ENCODE measurements around the gene KLHL9.
A peak's percentile ranks its signal among the peaks of the same experiment; 100 is the strongest.

KLHL9 gene

DNA sequence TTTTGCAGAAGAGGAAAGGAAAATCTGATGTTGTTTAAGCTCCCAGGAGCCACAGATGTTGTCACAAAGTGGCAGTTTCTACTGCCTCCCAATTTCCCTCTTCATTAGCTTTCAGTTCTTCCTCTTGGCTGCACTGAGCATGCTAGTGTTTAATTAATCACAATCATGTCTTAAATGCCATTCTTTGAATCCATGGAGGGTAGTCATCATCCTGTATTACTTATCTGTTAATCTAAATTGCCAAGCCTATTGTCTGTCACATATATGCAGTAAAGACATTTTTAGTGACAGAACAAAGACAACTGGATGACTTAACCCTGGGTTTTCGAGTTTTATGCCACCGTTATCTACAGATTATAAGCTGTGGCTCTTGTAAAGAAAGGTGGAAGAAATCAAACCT lies 14.7 kb downstream of the KLHL9 start:
- Histone ChIP-seq H3K27me3 (ENCODE audit: insufficient read depth, low read depth) (no peaks in the 10 kb centered on the region), H3K36me3 (ENCODE audit: insufficient read depth) (no peaks in the 10 kb centered on the region), H2AFZ (ENCODE audit: low read depth) (no peak overlapping the region)

GRCh38 chr9:21317956-21318923 lies 17.0 kb downstream of the KLHL9 start:
- Histone ChIP-seq H3K36me3 (ENCODE audit: insufficient read depth) (no peaks in the 10 kb centered on the region), H3K4me3 (IDR thresholded peaks at IDR 0.05; ENCODE audit: insufficient read depth, low read depth, low read length) (no peak overlapping the region), H3K79me2 (ENCODE audit: insufficient read depth, low read depth) (no peaks in the 10 kb centered on the region), H4K20me1 (ENCODE audit: insufficient read depth) (no peaks in the 10 kb centered on the region), H3K9ac (no peak overlapping the region), H3K4me2 (no peak overlapping the region), H3K4me1 (ENCODE audit: low read depth, poor library complexity, severe bottlenecking) (no peaks in the 10 kb centered on the region), H3K27ac (no peak overlapping the region), H3K27me3 (ENCODE audit: insufficient read depth, low read depth) (no peaks in the 10 kb centered on the region), H2AFZ (ENCODE audit: low read depth) (no peak overlapping the region)
- TF ChIP-seq CTCF (conservative IDR thresholded peaks at IDR 0.05; ENCODE audit: low read depth, low read length) = peak; percentile 71; the same call in 1 of the 2 replicates

More for the DNA sequence above, 14.7 kb downstream of the KLHL9 start:
- H3K79me2 ChIP-seq (ENCODE audit: insufficient read depth, low read depth) = no peaks in the 10 kb centered on the region
- no peak overlapping the region for H3K9ac ChIP-seq
- no peak overlapping the region for H3K27ac ChIP-seq
- no peak overlapping the region for H3K4me2 ChIP-seq
- no peak for TF ChIP-seq CTCF (conservative IDR thresholded peaks at IDR 0.05; ENCODE audit: low read depth, low read length)
- H3K4me1 ChIP-seq (ENCODE audit: low read depth, poor library complexity, severe bottlenecking) = no peaks in the 10 kb centered on the region
- no peak overlapping the region for H3K4me3 ChIP-seq (IDR thresholded peaks at IDR 0.05; ENCODE audit: insufficient read depth, low read depth, low read length)
- no peaks in the 10 kb centered on the region for H4K20me1 ChIP-seq (ENCODE audit: insufficient read depth)

GRCh38 chr9:21316860-21317259 lies 18.3 kb downstream of the KLHL9 start:
- no peak for TF ChIP-seq CTCF (conservative IDR thresholded peaks at IDR 0.05; ENCODE audit: low read depth, low read length)
- no peak overlapping the region for H3K4me2 ChIP-seq
- peaks cover 5% of the 10 kb centered on the region for H3K4me1 ChIP-seq (ENCODE audit: low read depth, poor library complexity, severe bottlenecking)
- no peak overlapping the region for H3K27ac ChIP-seq
- no peak overlapping the region for H3K4me3 ChIP-seq (IDR thresholded peaks at IDR 0.05; ENCODE audit: insufficient read depth, low read depth, low read length)
- no peak overlapping the region for H3K9ac ChIP-seq
- H3K79me2 ChIP-seq (ENCODE audit: insufficient read depth, low read depth) = no peaks in the 10 kb centered on the region
- H3K27me3 ChIP-seq (ENCODE audit: insufficient read depth, low read depth) = no peaks in the 10 kb centered on the region
- H2AFZ ChIP-seq (ENCODE audit: low read depth) = no peak overlapping the region
- H4K20me1 ChIP-seq (ENCODE audit: insufficient read depth) = no peaks in the 10 kb centered on the region
- no peaks in the 10 kb centered on the region for H3K36me3 ChIP-seq (ENCODE audit: insufficient read depth)

- Histone ChIP-seq H2AFZ (ENCODE audit: low read depth) (no peak overlapping the region), H3K79me2 (ENCODE audit: insufficient read depth, low read depth) (no peaks in the 10 kb centered on the region), H3K9ac (no peak overlapping the region), H3K27ac (no peak overlapping the region), H3K27me3 (ENCODE audit: insufficient read depth, low read depth) (no peaks in the 10 kb centered on the region), H3K4me3 (IDR thresholded peaks at IDR 0.05; ENCODE audit: insufficient read depth, low read depth, low read length) (no peak overlapping the region), H3K4me2 (no peak overlapping the region), H4K20me1 (ENCODE audit: insufficient read depth) (no peaks in the 10 kb centered on the region), H3K36me3 (ENCODE audit: insufficient read depth) (no peaks in the 10 kb centered on the region), H3K4me1 (ENCODE audit: low read depth, poor library complexity, severe bottlenecking) (peaks cover 8% of the 10 kb centered on the region)
- no peak for TF ChIP-seq CTCF (conservative IDR thresholded peaks at IDR 0.05; ENCODE audit: low read depth, low read length)
Observed at GRCh38 chr9:21316032-21316842, 19.0 kb downstream of the KLHL9 start.
